ENCODE results near the gene ZNF672. TPM values are rescaled to one million over a fixed set of nuclear protein-coding genes. Genes with fewer than 3 reads are reported as not detected.

Gene ZNF672
- total RNA-seq, 1 donor = 15.2 TPM

- peaks cover 32% of the 10 kb centered on the region for H4K20me1 ChIP-seq (ENCODE audit: insufficient read depth, low read length)
Observed at GRCh38 chr1:248812736-248813425, 25.1 kb upstream of the ZNF672 start.

GRCh38 chr1:248813546-248813945, 24.5 kb upstream of the ZNF672 start:
- H3K27ac ChIP-seq (ENCODE audit: low read depth, low read length) = no peak overlapping the region
- H3K4me2 ChIP-seq (ENCODE audit: insufficient read depth, low read length) = no peak overlapping the region
- peaks cover 32% of the 10 kb centered on the region for H4K20me1 ChIP-seq (ENCODE audit: insufficient read depth, low read length)
- peaks cover 29% of the 10 kb centered on the region for H3K79me2 ChIP-seq (ENCODE audit: insufficient read depth, low read length)
- DNase-seq (ENCODE audit: insufficient read length, low spot score, missing footprints) = peak; percentile 73
- no peak overlapping the region for H3K4me3 ChIP-seq (ENCODE audit: insufficient read depth, low read length)
- H2AFZ ChIP-seq (ENCODE audit: low read length) = no peak overlapping the region
- peaks cover 12% of the 10 kb centered on the region for H3K4me1 ChIP-seq (ENCODE audit: insufficient read depth, low read length)
- no peaks in the 10 kb centered on the region for H3K9me3 ChIP-seq (ENCODE audit: low read depth, low read length)
- no peak for TF ChIP-seq CTCF (IDR thresholded peaks at IDR 0.05; ENCODE audit: extremely low read depth, low read depth, low read length)
- no peaks in the 10 kb centered on the region for H3K27me3 ChIP-seq (ENCODE audit: insufficient read depth, low read length)
- peaks cover 45% of the 10 kb centered on the region for H3K36me3 ChIP-seq (ENCODE audit: insufficient read depth, low read length)

More at GRCh38 chr1:248812736-248813425, 25.1 kb upstream of the ZNF672 start:
- Histone ChIP-seq H3K27me3 (ENCODE audit: insufficient read depth, low read length) (no peaks in the 10 kb centered on the region), H3K4me1 (ENCODE audit: insufficient read depth, low read length) (peaks cover 12% of the 10 kb centered on the region), H3K4me3 (ENCODE audit: insufficient read depth, low read length) (no peak overlapping the region), H3K27ac (ENCODE audit: low read depth, low read length) (no peak overlapping the region), H3K36me3 (ENCODE audit: insufficient read depth, low read length) (peaks cover 42% of the 10 kb centered on the region), H3K79me2 (ENCODE audit: insufficient read depth, low read length) (peaks cover 23% of the 10 kb centered on the region), H3K4me2 (ENCODE audit: insufficient read depth, low read length) (no peak overlapping the region), H3K9me3 (ENCODE audit: low read depth, low read length) (no peaks in the 10 kb centered on the region), H2AFZ (ENCODE audit: low read length) (no peak overlapping the region)
- TF ChIP-seq CTCF (IDR thresholded peaks at IDR 0.05; ENCODE audit: extremely low read depth, low read depth, low read length) = no peak
- DNase-seq (ENCODE audit: insufficient read length, low spot score, missing footprints) = peak; percentile 58

- no peak for TF ChIP-seq CTCF (IDR thresholded peaks at IDR 0.05; ENCODE audit: extremely low read depth, low read depth, low read length)
- Histone ChIP-seq H3K4me1 (ENCODE audit: insufficient read depth, low read length) (peaks cover 12% of the 10 kb centered on the region), H3K79me2 (ENCODE audit: insufficient read depth, low read length) (peaks cover 37% of the 10 kb centered on the region), H3K36me3 (ENCODE audit: insufficient read depth, low read length) (peaks cover 49% of the 10 kb centered on the region), H3K27ac (ENCODE audit: low read depth, low read length) (no peak overlapping the region), H3K4me2 (ENCODE audit: insufficient read depth, low read length) (no peak overlapping the region), H2AFZ (ENCODE audit: low read length) (no peak overlapping the region), H4K20me1 (ENCODE audit: insufficient read depth, low read length) (peaks cover 32% of the 10 kb centered on the region), H3K9me3 (ENCODE audit: low read depth, low read length) (no peaks in the 10 kb centered on the region), H3K27me3 (ENCODE audit: insufficient read depth, low read length) (no peaks in the 10 kb centered on the region), H3K4me3 (ENCODE audit: insufficient read depth, low read length) (no peak overlapping the region)
- DNase-seq (ENCODE audit: insufficient read length, low spot score, missing footprints) = no peak
Observed at GRCh38 chr1:248814351-248814750, 23.7 kb upstream of the ZNF672 start.

DNA sequence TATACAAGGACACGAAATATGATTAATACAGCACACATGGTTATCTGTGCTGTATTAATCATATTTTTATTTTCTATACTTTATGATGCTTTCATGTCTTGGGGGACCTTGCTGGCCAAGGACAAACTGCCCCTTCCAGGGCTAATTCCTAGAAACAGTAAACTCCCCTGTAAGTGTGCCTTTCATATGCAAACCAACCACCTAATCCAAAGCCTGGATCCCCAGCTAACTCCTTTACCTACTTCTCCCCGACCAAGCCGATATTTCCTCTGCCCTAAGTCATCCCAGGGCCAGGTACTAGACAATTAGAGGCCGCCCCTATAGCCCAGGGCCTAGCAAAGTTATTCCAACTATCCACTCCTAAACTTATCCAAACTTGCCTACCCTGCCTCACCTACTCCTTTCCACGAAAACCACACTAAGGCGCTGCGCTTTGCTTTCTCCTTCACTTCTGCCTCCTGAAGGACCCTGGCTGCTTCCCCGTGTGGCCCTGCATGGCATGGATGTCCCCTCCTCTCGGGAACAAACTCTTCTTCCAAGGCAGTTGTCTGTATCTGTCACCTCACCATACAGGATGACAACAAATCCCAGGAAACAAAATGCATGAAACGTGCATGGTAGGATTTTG, 22.5 kb upstream of the ZNF672 start:
- Histone ChIP-seq H3K27me3 (ENCODE audit: insufficient read depth, low read length) (no peaks in the 10 kb centered on the region), H2AFZ (ENCODE audit: low read length) (no peak overlapping the region), H3K79me2 (ENCODE audit: insufficient read depth, low read length) (peaks cover 48% of the 10 kb centered on the region), H3K9me3 (ENCODE audit: low read depth, low read length) (no peaks in the 10 kb centered on the region), H4K20me1 (ENCODE audit: insufficient read depth, low read length) (peaks cover 23% of the 10 kb centered on the region), H3K27ac (ENCODE audit: low read depth, low read length) (no peak overlapping the region), H3K4me3 (ENCODE audit: insufficient read depth, low read length) (no peak overlapping the region), H3K36me3 (ENCODE audit: insufficient read depth, low read length) (peaks cover 56% of the 10 kb centered on the region), H3K4me1 (ENCODE audit: insufficient read depth, low read length) (peaks cover 12% of the 10 kb centered on the region), H3K4me2 (ENCODE audit: insufficient read depth, low read length) (no peak overlapping the region)
- peak; percentile 63 for DNase-seq (ENCODE audit: insufficient read length, low spot score, missing footprints)
- TF ChIP-seq CTCF (IDR thresholded peaks at IDR 0.05; ENCODE audit: extremely low read depth, low read depth, low read length) = no peak

Data from osteoblast (primary cell).